GM18499 (cell line): ENCODE results near the gene MYO16.
"Not testable (repeated sequence)": the region's sequence is repeated elsewhere in the genome, so short reads cannot be mapped to it uniquely, and the experiment has no call there.

ENCODE experiments used
- ATAC-seq: cut with Tn5 transposase; IDR thresholded peaks from one replicate; pipeline ENCODE4 v1.9.1; 2021; ENCODE audit warnings: moderate number of reproducible peaks; ENCODE audit not compliant: insufficient read depth, unreplicated experiment

MYO16 gene

GRCh38 chr13:109009756-109010155, 380.3 kb downstream of the MYO16 start:
- ATAC-seq: no peak

DNA sequence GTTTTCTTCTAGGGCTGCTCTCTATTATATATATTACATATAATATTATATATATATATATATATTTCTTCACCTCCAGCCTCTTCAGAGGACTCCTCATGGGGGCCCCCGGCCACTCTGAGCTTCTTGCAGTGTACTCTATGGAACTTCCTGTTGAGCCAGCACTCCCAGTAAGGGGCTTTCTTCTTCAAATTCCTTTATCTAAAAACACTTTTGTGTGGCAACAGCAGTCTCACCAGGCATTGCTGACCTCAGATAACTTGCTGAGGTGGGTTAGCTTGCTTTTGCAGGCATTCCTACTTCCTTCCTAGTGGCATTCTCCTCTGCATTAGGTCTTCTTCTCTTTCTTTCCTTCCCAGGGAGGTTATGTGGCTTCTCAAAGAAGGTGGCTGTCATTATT, 381.5 kb downstream of the MYO16 start:
- ATAC-seq: no peak

DNA sequence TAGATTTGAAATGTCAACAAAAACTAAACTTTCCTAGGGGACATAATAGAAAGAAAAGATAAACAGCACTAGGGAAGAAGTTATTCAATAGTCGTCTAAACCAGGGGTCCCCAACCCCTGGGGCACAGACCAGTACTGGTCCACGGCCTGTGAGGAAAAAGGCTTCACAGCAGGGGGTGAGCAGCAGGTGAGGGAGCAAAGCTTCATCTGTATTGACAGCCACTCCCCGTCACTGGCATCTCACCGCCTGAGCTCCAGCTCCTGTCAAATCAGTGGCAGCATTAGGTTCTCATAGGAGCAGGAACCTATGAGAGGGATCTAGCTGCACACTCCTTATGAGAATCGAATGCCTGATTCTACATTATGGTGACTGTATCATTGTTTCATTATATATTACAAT, 382.7 kb downstream of the MYO16 start:
- ATAC-seq: no peak

GRCh38 chr13:109021558-109021957, 392.1 kb downstream of the MYO16 start:
- no peak for ATAC-seq

- ATAC-seq: no peak
These were observed 395.2 kb downstream of the MYO16 start for GRCh38 chr13:109024611-109025010.

DNA sequence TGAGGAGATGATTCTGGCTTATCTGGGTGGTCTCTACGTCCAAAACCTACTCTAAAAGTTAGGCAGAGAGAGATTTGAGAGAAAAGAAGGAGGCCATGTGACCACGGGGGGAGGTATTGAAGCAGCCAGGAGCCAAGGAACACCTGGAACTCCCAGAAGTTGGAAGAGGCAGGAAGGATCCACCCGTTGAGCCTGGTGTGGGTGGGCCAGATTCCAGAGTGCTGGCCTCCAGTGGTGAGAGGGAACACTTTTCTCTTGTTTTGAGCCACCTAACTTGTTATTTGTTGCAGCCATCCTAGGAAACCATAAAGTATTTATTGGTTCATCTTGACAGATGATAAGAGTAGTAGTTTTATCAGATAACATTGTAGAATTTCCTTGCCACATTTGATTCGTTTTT, 396.9 kb downstream of the MYO16 start:
- no peak for ATAC-seq

DNA sequence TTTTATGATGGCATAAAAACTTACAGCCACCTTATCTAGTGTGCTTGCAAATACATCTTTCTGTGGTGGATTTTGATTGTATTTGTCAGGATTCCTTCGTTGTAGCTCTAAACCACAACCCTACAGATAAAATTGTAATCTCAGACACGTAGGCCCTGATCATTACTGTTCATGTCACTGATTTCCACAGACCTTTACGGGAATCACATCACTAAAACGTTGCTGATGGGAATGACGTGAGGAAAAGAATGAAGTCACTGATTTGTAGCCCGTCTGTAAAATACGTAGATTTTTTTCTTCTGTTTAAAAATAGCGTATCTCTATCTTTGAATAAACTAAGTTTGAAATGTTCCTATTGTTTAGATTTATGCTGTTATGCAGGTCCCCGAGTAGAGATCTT, 399.2 kb downstream of the MYO16 start:
- no peak for ATAC-seq

GRCh38 chr13:109033090-109033489, 403.7 kb downstream of the MYO16 start:
- no peak for ATAC-seq

- no peak for ATAC-seq
These were observed 406.8 kb downstream of the MYO16 start for GRCh38 chr13:109036078-109036780.

DNA sequence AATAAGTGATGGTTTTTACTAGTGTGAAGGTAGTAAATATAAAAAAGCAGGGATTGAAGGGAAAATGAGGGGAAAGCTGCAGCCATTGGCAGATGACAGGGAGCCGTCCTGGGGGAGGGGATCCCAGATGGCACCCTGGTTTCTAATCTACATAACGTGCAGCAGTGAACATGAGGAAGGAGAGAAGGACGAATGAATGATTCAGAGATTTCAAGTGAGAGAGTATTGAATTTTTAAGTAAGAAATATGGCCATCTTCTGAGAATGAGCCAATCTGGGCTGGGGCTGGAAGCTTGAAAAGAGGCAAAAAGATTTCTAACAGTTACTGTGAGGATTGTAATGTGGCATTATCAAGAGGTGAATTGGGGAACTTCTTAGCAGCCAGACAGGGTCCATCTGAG, 414.2 kb downstream of the MYO16 start:
- ATAC-seq: no peak

DNA sequence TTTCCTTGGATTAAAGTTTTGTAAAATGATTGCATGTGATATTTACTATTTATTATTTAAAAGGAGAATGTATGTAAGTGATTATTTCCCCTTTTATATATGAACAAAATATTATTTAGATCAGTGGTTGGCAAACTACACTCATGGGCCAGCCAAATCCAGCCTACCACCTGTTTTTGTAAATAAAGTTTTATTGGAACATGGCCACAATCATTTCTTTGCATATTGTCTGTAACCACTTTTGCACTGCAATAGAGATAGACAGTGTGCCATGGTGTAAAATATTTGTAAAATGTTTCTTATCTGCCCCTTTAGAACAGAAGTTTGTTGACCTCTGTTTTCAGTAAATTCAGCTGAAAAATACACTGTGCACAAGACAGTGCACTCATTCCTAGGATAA, 426.4 kb downstream of the MYO16 start:
- ATAC-seq: no peak

GRCh38 chr13:109058087-109058486, 428.7 kb downstream of the MYO16 start:
- ATAC-seq: no peak

GRCh38 chr13:109072505-109072904, 443.1 kb downstream of the MYO16 start:
- no peak for ATAC-seq

DNA sequence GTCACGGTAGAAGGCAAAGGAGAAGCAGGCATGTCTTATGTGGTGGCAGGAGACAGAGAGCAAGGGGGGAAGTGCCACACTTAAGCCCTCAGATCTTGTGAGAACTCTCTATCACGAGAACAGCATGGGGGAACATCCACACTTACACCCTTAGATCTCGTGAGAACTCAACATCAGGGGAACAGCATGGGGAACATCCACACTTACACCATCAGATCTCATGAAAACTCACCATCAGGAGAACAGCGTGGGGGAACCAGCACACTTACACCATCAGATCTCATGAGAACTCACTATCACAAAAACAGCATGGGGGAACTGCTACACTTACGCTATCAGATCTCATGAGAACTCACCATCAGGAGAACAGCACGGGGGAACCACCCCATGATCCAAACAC, 445.0 kb downstream of the MYO16 start:
- ATAC-seq: no peak

- no peak for ATAC-seq
These were observed 445.4 kb downstream of the MYO16 start for GRCh38 chr13:109074853-109075252.

GRCh38 chr13:109087916-109088623, 458.7 kb downstream of the MYO16 start:
- ATAC-seq: no peak

DNA sequence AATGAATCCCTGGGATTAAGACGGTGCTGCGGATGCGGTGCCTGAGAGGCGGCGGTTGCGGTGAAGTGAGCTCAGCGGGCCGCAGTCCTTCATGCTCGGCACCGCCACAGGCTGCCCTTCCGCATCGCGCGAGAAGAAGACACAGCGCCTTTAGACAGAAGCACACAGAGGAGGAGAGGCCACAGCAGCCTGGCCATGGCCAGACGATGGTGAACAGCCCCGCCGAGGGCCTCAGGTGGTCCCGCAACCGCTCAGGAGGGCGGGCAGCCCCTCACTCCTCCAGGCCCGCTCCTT, 459.2 kb downstream of the MYO16 start:
- ATAC-seq: no peak

GRCh38 chr13:109090796-109091195, 461.4 kb downstream of the MYO16 start:
- no peak for ATAC-seq

DNA sequence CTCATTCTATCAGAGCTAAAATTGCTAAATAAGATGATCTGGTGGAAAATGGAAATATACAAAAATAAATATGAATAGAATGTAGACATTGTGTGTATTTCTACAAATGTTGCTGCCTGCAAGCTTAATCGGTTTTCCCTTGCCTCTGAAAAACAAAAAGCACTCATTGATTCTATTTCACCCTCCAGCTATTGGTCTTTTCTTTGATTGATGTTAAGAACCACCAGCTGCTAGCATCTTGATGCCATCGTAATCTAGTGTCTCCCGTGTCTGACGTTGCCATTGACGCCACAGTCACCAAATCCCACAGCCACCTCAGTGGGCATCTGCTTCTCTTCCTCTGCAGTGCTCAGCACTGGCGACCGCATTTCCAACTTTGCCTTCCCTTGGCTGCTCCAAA, 461.8 kb downstream of the MYO16 start:
- no peak for ATAC-seq

DNA sequence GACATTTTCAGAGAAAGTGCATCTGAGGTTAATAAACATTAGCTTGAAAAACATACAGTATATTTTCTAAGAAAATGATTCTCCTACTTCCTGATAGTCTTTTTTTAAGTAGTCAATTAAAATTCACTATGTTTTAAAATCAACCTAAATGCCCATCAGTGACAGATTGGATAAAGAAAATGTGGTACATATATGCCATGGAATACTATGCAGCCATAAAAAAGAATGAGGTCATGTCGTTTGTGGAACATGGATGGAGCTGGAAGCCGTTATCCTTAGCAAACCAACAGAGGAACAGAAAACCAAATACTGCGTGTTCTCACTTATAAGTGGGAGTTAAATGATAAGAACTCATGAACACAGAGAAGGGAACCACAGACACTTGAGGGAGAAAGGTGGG, 462.8 kb downstream of the MYO16 start:
- not testable (repeated sequence) for ATAC-seq

- ATAC-seq: no peak
These were observed 464.6 kb downstream of the MYO16 start for GRCh38 chr13:109093998-109094397.

DNA sequence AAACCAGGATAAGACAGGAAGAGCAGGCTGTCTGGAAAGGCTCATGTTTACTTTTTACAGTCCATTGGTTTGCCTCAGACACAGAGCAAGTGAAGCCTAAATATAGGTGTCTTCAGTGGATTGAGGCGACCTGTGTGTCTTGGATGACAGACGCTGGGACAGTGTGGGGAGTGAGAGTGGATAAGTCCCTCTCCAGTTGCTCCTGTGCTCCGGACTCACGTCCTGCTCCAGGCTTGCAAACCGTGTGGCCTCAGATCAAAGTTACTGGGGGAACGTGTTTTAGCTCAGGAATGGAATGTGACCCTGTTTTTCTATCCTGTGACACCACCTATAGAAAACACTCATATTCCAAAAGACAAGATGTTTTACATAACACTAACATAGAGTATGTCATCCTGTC, 465.7 kb downstream of the MYO16 start:
- ATAC-seq: no peak
